GM21737 (cell line): ENCODE results near the gene ANTXR2.
"Not testable (repeated sequence)": the region's sequence is repeated elsewhere in the genome, so short reads cannot be mapped to it uniquely, and the experiment has no call there.

Experiments
- ATAC-seq: cut with Tn5 transposase; IDR thresholded peaks from one replicate; pipeline ENCODE4 v1.9.1; 2021; ENCODE audit warnings: mild to moderate bottlenecking, moderate library complexity; ENCODE audit not compliant: unreplicated experiment

Gene ANTXR2

DNA sequence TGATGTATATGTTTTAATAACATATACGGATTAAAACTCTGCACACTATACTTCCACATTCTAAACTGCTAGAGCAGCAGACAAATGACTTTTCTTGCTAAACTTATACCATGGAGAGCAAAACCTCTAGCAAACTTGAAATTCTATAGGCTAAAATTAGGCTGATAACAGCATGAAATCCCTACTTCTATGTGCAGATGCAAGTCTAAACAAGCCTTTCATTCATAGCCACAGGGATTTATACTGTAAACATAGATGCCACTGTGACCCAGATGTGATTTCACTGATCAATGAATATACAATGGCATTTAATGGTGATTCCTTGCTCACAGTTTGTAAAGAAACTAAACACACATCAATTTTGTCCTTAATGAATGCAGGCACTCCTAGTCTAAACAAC is 151.0 kb downstream of the ANTXR2 start:
- ATAC-seq = no peak

DNA sequence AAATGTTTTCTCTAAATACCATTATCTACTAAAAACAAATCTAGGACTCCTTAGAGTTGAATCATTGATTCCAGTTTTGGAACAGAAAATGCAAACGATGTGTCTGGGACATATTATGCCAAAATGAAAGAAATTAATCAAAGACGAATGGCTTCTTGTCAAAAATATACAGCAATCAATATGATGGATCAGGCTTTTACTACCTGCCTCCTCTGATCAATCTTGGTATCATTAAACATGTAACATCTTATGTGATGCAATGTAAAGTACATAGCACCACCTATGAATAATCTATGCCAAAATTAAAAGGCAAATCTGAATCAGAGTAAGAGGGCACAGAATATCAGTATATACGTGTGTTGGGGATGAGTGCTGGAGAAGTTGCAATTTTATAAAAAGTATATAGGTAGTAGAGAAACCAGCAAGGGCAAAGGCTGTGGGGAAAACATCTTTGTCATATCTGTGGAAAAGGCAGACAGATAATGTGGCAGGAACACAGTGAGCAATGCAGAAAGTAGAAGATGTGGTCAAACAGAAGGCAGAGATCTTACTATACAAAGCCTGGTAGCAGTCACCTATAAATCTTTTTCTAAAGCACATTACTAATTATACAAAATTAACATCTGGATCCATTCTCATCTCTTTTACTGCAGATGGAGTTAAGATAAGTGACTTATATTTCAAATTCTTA is 152.7 kb downstream of the ANTXR2 start:
- ATAC-seq = no peak

DNA sequence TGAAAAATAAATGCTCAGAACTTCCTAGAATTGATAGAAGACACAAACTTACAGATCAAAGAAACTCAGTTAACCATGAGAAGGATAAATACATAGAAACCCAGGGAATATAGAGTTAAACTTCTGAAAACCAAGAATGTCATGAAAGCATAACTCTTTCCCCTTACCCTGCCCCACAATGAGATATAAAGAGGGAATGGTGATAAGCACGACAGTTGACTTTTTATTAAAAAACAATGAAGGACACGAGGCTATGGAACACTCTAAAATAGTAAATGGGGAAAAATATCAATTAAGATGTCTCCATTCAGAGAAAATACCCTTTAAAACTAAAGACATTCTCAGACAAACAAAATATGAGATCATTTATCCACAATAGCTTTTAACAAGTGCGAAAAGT is 154.7 kb downstream of the ANTXR2 start:
- ATAC-seq = no peak

DNA sequence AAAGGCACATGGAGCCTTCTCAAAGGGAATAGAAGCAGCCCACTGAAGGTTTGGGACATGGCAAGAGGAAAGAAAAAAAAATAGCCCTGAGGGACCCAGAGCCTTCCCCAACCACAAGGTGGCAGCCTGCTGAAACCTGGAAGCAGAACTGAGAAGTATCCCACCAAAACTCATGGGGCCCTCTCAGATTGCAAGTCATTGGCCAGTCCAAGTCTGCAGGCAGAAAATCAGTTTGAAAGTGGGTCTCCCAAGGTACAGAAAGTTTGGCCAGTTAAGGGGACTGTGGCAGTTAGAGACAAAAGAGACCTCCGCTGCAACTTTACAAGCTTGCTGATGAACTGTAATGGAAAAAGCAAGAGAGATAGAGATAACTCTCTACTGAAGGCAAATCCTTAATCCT is 155.8 kb downstream of the ANTXR2 start:
- ATAC-seq = no peak

DNA sequence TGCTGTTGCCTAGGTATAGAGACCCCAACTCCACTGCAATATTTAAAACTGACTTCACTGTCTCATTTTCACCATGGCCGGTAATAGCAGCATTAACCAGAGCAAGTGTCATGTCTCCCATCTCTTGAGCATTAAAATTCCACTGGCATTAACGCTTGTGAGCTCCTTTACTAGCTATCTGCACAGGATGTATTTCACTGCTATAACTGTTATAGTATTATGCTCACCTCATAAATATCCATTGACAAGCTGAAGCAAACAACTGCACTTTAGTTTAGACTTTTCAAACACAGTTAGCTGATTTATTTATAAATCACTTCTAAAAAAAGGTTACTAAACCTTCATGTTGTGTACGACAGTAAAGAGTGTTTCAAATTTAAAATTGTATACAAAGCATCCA is 157.8 kb downstream of the ANTXR2 start:
- ATAC-seq = no peak

DNA sequence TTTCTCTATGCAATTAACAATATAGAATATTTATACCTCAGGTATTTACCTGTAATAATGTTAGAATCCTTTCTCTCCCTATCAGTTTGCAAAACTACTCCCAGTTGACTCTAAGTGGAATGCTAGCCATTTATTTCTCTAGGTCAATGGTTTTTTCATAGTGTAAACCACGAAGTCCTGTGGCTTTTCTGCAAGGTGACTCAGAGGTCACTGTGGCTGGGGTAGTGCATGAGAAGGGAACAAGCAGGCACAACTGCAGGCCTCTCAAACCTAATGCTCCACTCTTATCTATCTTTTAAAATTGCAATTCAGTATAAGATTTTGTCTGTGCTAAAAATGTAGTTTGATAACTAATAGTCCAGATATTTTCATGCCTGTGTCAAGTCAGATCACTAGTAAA is 159.4 kb downstream of the ANTXR2 start:
- ATAC-seq = no peak

DNA sequence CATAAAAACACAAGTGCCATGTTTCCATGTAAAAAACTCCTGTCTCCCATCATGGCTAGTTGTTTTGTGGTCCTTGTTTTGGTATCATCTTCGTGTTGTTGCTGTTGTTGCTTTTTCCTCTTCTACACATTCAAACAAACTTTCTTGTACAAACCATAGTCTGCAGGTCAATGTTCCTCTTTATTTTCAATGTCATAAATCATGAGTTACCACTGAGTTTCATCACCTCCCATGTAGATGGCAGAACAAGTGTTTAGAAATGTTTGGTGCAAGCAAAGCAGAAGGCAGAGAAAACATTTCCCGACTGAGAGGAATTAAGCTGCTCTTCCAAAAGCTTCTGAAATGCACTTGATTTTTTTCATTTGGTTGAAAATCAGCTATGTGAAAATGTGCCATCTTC is 166.0 kb downstream of the ANTXR2 start:
- no peak for ATAC-seq

DNA sequence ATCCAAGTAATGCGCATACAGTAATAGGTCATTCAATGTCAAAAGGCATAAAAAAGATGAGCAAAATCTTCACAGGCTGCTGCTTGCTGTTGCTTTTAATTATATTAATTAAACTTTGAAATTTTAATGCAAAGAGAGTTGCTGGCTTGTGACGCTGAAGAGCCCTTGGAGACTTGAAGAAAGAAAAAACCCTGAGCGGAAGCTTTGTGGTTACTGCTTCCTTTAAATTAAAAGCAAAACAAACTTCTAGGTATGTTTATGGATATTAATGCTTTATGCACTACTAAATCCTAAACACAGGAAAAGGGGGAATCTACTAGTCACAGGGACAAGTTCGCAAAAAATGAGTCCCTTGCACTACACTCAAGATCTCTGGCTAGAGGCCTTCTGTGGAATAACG is 166.7 kb downstream of the ANTXR2 start:
- no peak for ATAC-seq

DNA sequence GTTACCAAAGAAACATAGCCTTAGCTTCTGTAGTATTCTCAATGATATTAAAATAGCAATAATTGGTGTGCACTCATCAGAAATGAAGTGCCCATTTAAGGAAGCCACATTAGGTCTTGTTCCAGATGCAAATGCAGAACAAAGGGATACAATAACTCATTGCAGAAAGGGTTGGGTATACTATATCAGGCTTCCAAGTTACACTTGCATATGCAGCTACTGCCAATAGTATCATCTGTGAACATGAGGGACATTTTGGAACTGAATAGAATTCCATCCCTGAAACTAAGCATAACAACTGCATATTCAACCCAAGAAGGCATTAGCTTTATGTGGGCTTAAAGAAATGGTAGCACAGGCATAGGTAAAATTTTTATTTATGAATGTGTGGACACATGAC is 167.8 kb downstream of the ANTXR2 start:
- no peak for ATAC-seq

DNA sequence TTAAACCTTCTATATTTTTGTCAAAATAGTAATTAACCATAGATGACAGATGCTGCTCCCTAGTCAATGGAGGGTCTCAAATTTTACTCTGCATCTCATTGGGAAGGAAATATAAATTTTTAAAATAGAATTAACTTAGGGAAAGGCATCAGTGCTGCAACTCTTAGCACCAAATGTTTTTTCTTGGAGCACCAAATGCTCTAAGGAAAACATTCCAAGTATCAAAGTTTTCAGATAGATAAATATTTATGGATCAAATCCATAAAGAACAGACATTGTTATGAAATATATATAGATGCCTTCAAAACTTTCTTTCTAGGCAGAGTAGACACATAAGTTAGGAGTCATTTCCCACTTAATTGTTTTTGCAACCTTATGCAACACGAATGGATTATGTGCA is 168.7 kb downstream of the ANTXR2 start:
- no peak for ATAC-seq

DNA sequence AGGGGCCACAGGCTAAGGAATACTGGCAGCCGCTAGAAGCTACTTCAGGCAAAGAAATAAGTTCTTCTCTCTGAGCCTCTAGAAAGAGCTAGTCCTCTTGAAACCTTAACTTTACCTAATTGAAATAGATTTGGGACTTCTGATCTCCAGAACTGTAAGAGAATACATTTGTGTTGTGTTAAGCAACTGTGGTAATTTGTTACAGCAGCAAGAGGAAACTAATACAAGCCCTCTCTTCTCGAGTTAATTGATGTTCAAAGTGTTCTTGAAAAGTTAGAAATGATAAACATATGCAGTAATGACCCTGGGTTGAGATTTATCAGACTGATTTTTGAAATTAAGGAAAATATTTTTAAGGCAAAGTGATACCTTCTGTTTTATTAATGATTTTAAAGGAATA is 172.8 kb downstream of the ANTXR2 start:
- no peak for ATAC-seq

DNA sequence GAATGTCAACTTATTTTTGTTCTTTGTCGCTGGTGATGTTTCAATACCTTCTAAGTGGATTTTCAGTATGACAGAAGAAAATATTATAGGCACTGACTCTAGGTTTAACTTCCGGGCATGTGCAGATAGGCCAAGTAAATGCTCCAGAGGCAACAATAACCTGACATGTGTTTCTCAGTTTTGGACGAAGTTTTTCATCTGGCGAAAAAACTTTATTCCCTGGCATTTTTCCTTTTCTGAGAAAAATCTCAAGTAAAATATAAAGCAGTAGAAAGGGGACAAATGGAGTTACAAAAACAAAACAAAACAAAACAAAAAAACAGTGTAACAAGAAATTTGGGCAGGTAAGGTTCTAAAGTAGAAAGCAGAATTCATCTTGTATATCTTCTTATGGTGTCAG is 173.5 kb downstream of the ANTXR2 start:
- ATAC-seq = no peak

DNA sequence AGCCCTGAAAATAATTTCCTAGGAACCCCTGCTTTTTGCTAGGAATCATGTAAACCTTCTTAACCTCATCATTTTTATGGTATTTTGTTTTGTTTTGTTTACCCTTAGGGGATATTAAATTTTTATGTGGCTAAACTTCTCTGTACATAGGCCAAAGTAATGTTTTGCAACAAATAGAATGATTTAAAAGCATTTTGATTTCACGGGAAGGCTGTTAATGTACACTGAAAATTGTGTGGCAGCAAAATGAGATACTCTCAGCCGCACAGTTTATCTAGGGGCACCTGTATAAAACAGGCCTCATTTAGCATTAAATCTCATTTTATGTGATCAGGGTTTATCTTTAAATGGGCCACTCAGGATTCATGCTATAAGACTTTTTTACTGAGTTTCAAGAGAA is 175.0 kb downstream of the ANTXR2 start:
- no peak for ATAC-seq

DNA sequence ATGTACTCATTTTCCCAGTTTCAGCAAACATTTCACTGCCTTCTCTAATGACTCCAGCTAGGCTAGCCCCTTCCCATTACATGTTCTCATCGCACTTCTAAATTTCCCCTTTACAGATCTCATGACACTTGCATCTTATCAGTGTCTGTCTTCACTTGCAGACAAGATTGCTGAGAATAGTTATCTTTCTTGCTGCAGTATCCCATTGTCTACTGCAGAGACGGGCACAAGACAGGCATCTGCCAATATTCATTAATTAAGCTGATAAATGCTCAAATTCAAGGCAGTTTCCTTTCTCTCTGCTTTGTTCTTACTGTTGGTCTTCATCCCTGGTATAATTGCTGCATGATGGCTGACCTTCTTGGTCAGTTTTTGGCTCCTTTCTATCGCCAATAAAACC is 175.9 kb downstream of the ANTXR2 start:
- no peak for ATAC-seq

DNA sequence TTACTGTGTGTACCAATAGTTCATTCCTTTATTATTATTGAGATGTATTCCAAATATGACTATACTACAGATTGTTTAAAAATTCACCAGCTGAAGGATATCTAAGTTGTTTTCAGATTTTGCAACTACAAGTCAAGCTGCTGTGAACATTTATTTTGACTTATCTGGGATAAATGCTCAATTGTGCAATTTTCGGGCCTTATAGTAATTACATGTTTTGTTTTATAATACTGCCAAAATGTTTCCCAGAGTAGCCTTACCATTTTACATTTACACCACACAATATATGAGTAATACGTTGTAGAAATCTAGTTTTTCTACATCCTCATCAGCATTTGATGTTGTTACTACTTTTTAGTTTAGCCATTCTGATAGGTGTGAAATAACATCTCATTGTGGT is 179.6 kb downstream of the ANTXR2 start:
- ATAC-seq = no peak

DNA sequence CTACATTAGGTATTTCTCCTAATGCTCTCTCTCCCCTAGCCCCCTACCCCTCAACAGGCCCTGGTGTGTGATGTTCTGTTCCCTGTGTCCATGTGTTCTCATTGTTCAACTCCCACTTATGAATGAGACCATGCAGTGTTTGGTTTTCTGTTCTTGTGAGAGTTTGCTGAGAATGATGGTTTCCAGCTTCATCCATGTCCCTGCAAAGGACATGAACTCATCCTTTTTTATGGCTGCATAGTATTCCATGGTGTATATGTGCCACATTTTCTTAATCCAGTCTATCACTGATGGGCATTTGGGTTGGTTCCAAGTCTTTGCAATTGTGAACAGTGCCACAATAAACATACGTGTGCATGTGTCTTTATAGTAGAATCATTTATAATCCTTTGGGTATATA is 184.0 kb downstream of the ANTXR2 start:
- not testable (repeated sequence) for ATAC-seq

DNA sequence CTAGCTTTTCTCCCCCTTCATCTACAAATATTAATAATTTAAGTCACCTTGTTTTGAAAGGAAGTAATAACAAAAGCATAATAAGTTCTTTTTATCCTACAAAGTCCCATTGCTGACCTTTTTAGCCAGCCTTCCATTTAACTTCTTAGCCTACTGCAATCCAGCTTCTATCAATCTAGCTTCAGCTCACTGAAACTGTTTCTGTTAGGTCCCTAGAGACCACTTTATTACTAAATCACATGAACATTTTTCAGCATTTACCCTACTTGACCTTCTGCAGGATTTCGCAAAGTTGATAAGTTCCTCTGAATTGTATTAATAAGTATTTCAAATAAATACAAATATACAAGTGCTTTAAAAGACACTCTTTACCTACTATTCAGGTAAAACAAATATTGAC is 186.5 kb downstream of the ANTXR2 start:
- no peak for ATAC-seq

DNA sequence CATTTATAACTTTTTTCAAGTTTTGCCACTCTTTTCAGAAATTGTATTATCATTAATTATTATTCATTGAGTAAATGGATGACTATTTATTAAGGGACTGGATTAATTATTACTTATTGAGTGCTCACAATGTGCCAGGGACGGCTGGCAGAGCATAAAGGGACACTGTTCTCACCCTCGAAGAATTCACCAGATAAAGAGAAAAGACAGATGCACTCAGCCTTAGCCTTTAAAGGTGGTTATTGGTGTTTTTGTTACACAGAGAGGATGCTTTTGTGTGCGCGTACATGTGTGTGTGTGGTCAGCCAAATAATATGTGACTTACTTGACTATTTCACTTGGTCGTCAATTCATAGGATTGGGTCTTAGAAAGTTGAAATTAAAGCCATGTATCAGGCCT is 187.0 kb downstream of the ANTXR2 start:
- no peak for ATAC-seq

DNA sequence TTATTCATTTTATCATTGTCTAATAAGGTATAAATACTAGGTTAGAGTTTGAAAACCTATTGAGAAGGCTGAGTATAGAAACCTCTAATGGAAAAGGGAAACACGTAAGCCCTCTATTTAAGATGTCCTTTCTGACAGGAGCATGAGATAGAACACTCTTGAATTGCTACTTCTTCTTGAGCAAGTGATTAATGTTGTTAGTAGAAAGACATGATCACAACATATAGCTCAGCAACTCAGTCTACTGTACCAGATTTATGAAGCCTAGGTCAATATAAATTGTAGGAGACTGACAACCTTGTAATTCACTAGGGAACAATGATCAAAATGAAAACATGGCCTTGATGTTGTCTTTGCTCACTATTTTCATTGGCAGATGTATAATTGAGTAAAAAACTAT is 189.7 kb downstream of the ANTXR2 start:
- ATAC-seq = no peak

DNA sequence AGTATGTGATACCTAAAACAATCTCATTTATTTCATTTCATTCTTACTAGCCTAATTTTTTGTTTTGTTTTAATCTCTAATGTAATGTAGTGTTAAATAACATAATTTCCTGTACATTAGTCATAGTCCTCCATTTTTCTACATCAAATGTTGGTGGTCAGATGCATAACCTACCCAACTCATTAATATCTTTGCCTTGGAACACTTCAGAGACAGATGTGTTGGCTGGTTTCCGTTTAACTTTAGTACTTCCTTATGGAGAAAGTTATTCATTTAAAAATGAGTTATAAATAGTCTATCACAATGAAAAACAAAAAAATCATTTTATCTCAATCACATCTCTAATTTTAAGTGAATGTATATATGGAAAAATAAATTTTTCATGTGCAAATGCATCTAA is 190.2 kb downstream of the ANTXR2 start:
- ATAC-seq = no peak

DNA sequence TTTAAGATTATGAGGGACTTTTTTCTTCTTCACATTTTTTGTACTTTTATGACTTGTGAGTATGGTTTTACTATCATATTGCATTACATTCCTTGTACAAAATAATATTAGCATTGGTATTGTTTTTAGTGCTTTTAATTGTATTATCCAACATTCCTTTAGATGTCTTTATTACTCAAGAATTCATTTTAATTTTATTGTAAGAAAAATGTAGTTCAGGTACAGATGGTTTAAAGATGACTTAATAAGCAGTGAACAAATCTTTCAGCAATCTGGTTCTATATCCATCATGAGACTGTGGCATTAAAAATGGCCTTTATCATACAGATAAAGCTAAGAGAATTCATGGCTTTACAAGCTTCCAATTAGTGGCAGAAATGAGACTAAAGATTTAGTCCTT is 191.6 kb downstream of the ANTXR2 start:
- ATAC-seq = no peak

DNA sequence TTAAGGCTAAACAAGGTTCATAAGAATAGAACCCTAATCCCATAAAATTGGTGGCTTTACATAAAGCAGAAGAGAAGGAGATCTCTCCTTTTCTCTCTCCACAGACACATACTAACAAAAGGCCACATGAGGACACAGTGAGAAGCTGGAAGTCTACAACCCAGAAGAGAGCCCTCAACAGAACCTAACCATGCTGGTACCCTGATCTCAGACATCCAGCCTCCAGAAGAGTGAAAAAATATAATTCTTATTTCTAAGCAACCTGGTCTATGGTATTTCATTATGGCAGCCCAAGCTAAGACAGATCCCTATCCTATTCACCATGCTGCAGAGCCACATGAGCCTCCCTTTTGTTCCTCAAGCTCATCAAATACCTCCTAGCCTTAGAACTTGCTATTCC is 195.5 kb downstream of the ANTXR2 start:
- no peak for ATAC-seq

DNA sequence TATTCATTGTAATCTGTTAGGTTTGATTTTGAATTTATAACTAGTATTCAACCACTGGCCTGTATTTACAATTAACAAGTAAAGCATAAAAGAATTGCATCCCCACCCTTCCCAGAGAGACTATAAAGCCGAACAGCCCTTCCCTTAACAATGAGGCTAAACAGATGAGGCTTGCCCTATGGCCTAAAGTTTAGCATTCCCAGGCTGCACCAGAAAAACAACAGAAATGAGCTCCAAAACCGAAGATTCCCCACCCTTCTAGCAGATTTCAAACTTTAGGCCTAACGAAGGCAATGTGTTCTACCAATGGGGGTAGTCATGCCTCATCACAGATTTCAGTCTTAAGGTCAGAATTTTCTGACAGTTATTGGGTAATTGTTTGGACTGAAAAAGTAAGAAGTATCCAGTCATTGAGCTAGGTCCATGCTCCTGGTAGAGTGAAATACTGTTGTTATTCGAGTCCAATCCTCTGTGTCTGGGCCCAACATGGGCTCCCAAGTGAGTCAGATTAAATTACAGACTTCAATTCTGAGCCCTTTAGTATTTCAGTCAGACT is 197.6 kb downstream of the ANTXR2 start:
- ATAC-seq = no peak
